K562 (cell line): ENCODE data around the gene EIPR1. TPM values are rescaled to one million over a fixed set of nuclear protein-coding genes. Genes with fewer than 3 reads are reported as not detected.

Source experiments
- ATAC-seq: fragments of 200-7000 bp; cut with Tn5 transposase; 3 replicates; pipeline ENCODE4 v1.9.1; 2020; ENCODE audit warnings: moderate library complexity
- BruUV-seq: library from RNA; stranded (reverse); fragments of 400-500 nt; replicated peaks from 2 replicates; lab custom pipeline; 2021; lab: Mats Ljungman, UMichigan
- CTCF ChIA-PET: fragments of 300-600 bp; formaldehyde crosslinking; extraction: SDS; loops from one replicate; lab custom pipeline; 2021; ENCODE audit warnings: low intra/inter-chr PET ratio; lab: Yijun Ruan, JAX
- POLR2A ChIA-PET: fragments of 300-600, 350-650 bp; sonication (Branson Sonifier 250); formaldehyde crosslinking; extraction: SDS; loops from one replicate; lab custom pipeline; 2021; ENCODE audit warnings: antibody characterized with exemption, inconsistent platforms; lab: Yijun Ruan, JAX
- DNase-seq, 4 experiments: peaks; one replicate each; pipeline versions ENCODE4 v3.0.0 to v3.0.0-alpha.2; 2011 to 2018; ENCODE audit warnings: low spot score in 3 of 4, mixed read lengths in 3 of 4; ENCODE audit errors: extremely low read depth in 1 of 4
- FAIRE-seq: peaks from 2 replicates; lab custom pipeline; 2011; peaks lifted over from hg19 to GRCh38; lab: Jason Lieb, UNC
- H2AFZ ChIP-seq: 2 replicates; pipeline ENCODE4 v1.6.0; 2011; ENCODE audit warnings: low read depth, low read length, control low read depth, inconsistent platforms
- H3K27ac ChIP-seq: fragments of 200-600 bp; 3 replicates; pipeline ENCODE4 v1.8.0; 2011; ENCODE audit warnings: low read depth, mild to moderate bottlenecking, control low read depth, inconsistent platforms, low read length, moderate library complexity, mixed read lengths; ENCODE audit errors: extremely low read depth
- H3K27me3 ChIP-seq, 2 experiments: fragments of 300-600 bp in 1 of 2; 2 replicates in 1 of 2; 3 replicates in 1 of 2; pipeline versions ENCODE4 v1.6.0 to v1.8.0; 2011; ENCODE audit warnings: inconsistent platforms in 2 of 2, low read length in 2 of 2, mild to moderate bottlenecking in 1 of 2, mixed read lengths in 1 of 2, moderate library complexity in 1 of 2; ENCODE audit not compliant: control insufficient read depth in 2 of 2, insufficient read depth in 2 of 2
- H3K36me3 ChIP-seq: fragments of 300-600 bp; 3 replicates; pipeline ENCODE4 v1.8.0; 2011; ENCODE audit warnings: mild to moderate bottlenecking, low read length, inconsistent platforms; ENCODE audit not compliant: control insufficient read depth, insufficient read depth
- H3K4me1 ChIP-seq, 2 experiments: fragments of 200-600 bp in 1 of 2; replicated peaks in 1 of 2; 2 replicates in 1 of 2; 3 replicates in 1 of 2; pipeline versions ENCODE4 v1.5.1 to v1.8.0; 2011; ENCODE audit warnings: inconsistent platforms in 2 of 2, low read length in 2 of 2, mild to moderate bottlenecking in 1 of 2, mixed read lengths in 1 of 2, moderate library complexity in 1 of 2; ENCODE audit not compliant: control insufficient read depth in 2 of 2, insufficient read depth in 2 of 2
- H3K4me2 ChIP-seq: 2 replicates; pipeline ENCODE4 v1.6.1; 2011; ENCODE audit warnings: low read length, control low read depth, inconsistent platforms, mixed read lengths; ENCODE audit not compliant: insufficient read depth
- H3K4me3 ChIP-seq: fragments of 200-600 bp; sonication (generic), shearing (Covaris generic); 2 replicates; pipeline ENCODE4 v1.5.1; 2016; ENCODE audit warnings: control low read depth, inconsistent platforms
- H3K79me2 ChIP-seq: fragments of 200-600 bp; 3 replicates; pipeline ENCODE4 v1.8.0; 2011; ENCODE audit warnings: low read length, inconsistent platforms; ENCODE audit not compliant: control insufficient read depth, insufficient read depth
- H3K9ac ChIP-seq, 2 experiments: 2 replicates each; pipeline versions ENCODE4 v1.6.0 to v1.6.1; 2011; ENCODE audit warnings: low read depth in 2 of 2, low read length in 2 of 2, control low read depth in 1 of 2, inconsistent platforms in 1 of 2, mild to moderate bottlenecking in 1 of 2, mixed read lengths in 1 of 2; ENCODE audit not compliant: insufficient read depth in 1 of 2
- H3K9me1 ChIP-seq: one replicate; pipeline ENCODE4 v1.6.0; 2011; ENCODE audit warnings: inconsistent platforms, mild to moderate bottlenecking, low read length, moderate library complexity; ENCODE audit not compliant: control insufficient read depth, insufficient read depth
- H3K9me3 ChIP-seq: replicated peaks from 2 replicates; pipeline ENCODE4 v1.5.1; 2011; ENCODE audit warnings: low read depth, low read length, inconsistent platforms; ENCODE audit not compliant: control insufficient read depth, insufficient read depth
- H4K20me1 ChIP-seq: replicated peaks from 2 replicates; pipeline ENCODE4 v1.6.1; 2011; ENCODE audit warnings: low read length, inconsistent platforms, mixed read lengths; ENCODE audit not compliant: control insufficient read depth, insufficient read depth
- CBX2 ChIP-seq: fragments of 200-600 bp; sonication (generic); IDR thresholded peaks from one replicate; pipeline ENCODE4 v1.6.1; 2012; ENCODE audit warnings: mild to moderate bottlenecking, low read length, inconsistent platforms; ENCODE audit not compliant: insufficient read depth, poor library complexity, severe bottlenecking
- CTBP1 ChIP-seq: fragments of 450-650 bp; IDR thresholded peaks from 2 replicates; pipeline ENCODE4 v1.6.1; 2016; ENCODE audit warnings: borderline replicate concordance
- DACH1 ChIP-seq: fragments of 450-650 bp; IDR thresholded peaks from 2 replicates; pipeline ENCODE4 v1.6.1; 2018; ENCODE audit not compliant: partially characterized antibody
- DPF2 ChIP-seq: fragments of 450-650 bp; IDR thresholded peaks from 2 replicates; pipeline ENCODE4 v1.6.1; 2016
- FOXO4 ChIP-seq: fragments of 450-650 bp; formaldehyde crosslinking; IDR thresholded peaks from 2 replicates; pipeline ENCODE4 v1.4.0; 2020; ENCODE audit warnings: mild to moderate bottlenecking, moderate library complexity
- KAT7 ChIP-seq: sonication (generic); formaldehyde crosslinking; IDR thresholded peaks from 2 replicates; pipeline ENCODE4 v1.8.0; 2022; ENCODE audit warnings: missing genetic modification reagents, mild to moderate bottlenecking, borderline replicate concordance
- NEUROD1 ChIP-seq: fragments of 150-350 bp; IDR thresholded peaks from 2 replicates; pipeline ENCODE4 v1.6.1; 2014; ENCODE audit warnings: borderline replicate concordance, low read length, low read depth; ENCODE audit not compliant: partially characterized antibody
- RHOXF2B ChIP-seq: fragments of 250-450 bp; sonication (Bioruptor Pico); conservative IDR thresholded peaks from 2 replicates; pipeline ENCODE4 v1.5.1; 2021
- SUPT5H ChIP-seq: fragments of 450-650 bp; IDR thresholded peaks from 2 replicates; pipeline ENCODE4 v1.6.1; 2016
- ZNF174 ChIP-seq: fragments of 250-450 bp; sonication (Bioruptor Pico); IDR thresholded peaks from 2 replicates; pipeline ENCODE4 v1.4.0; 2020; ENCODE audit warnings: mild to moderate bottlenecking
- ZNF263 ChIP-seq: sonication (generic); formaldehyde crosslinking; IDR thresholded peaks from 2 replicates; pipeline ENCODE4 v1.8.0; 2022; ENCODE audit warnings: mild to moderate bottlenecking, missing genetic modification reagents, borderline replicate concordance
- ZNF707 ChIP-seq: fragments of 250-450 bp; sonication (Bioruptor Pico); conservative IDR thresholded peaks from 2 replicates; pipeline ENCODE4 v1.8.0; 2022; ENCODE audit warnings: inconsistent platforms, mild to moderate bottlenecking, moderate library complexity
- ZNF764 ChIP-seq: fragments of 250-450 bp; sonication (Bioruptor Pico); IDR thresholded peaks from 2 replicates; pipeline ENCODE4 v1.4.0; 2020; ENCODE audit warnings: low read depth, mild to moderate bottlenecking, moderate library complexity
- ZNF766 ChIP-seq: fragments of 200-800 bp; sonication (Bioruptor generic); conservative IDR thresholded peaks from 2 replicates; pipeline ENCODE4 v1.6.1; 2016; ENCODE audit warnings: missing genetic modification characterization, missing compliant biosample characterization
- WGBS: fragments of 100-300 bp; shearing (Covaris generic); methylation state at CpG from one replicate; pipeline ENCODE4 v1.1.6; 2016; ENCODE audit warnings: low coverage, mixed read lengths; ENCODE audit not compliant: insufficient coverage; ENCODE audit errors: missing lambda C conversion rate; 5-methylcytosine and 5-hydroxymethylcytosine counted together
- in situ Hi-C: fragments of 300-500 bp; cut with MboI; formaldehyde crosslinking; loops from 4 replicates; pipeline ENCODE4 v1.15.0; 2018; ENCODE audit warnings: inconsistent platforms, mixed read lengths
- intact Hi-C: fragments of 100-400 bp; cut with micrococcal nuclease; formaldehyde crosslinking; loops from 2 replicates; pipeline ENCODE4 v1.14.2; 2022
- polyA plus RNA-seq, 8 experiments: library from polyadenylated mRNA; depleted of rRNA in 4 of 8; stranded (reverse) in 5 of 8; unstranded in 3 of 8; fragments of >200 nt; fragmentation: Nextera tagmentation in 2 of 8; fragmentation: Illumina TruSeq in 1 of 8; extraction: Ambion mirVana in 2 of 8; extraction: Trizol in 1 of 8; gene quantifications; 2 replicates each; pipeline versions ENCODE4 v1.2.1 to v1.2.3, GENCODE V29; 2011 to 2014; ENCODE audit warnings: inconsistent platforms in 1 of 8, missing spikeins in 1 of 8
- total RNA-seq, 7 experiments: library from RNA; depleted of rRNA in 6 of 7; stranded (reverse); fragments of >200 nt in 6 of 7; fragmentation: Illumina TruSeq in 2 of 7; extraction: Trizol in 2 of 7; gene quantifications; 2 replicates each; pipeline versions ENCODE4 v1.2.1 to v1.2.3, GENCODE V29; 2011 to 2021; ENCODE audit warnings: low replicate concordance in 1 of 7

Gene EIPR1
- total and polyA plus RNA-seq, 9 of the 15 experiments (the other 6 are each of a cell fraction or from before 2014, with no cell fraction given): 19.9 to 54.4 (median 35.9) TPM

- Histone ChIP-seq H3K9me1 (no peaks in the 10 kb centered on the region), H3K27me3 (no peaks in the 10 kb centered on the region), H3K4me1 (no peaks in the 10 kb centered on the region; a peak in 1 of 5 replicates), H3K4me2 (no peak overlapping the region), H3K27ac (no peak overlapping the region), H3K4me3 (no peak overlapping the region), H4K20me1 (no peaks in the 10 kb centered on the region; the same call in 1 of the 2 replicates), H3K9me3 (no peaks in the 10 kb centered on the region), H3K79me2 (no peaks in the 10 kb centered on the region), H2AFZ (no peak overlapping the region), H3K9ac (no peak overlapping the region), H3K36me3 (0 out of 3 replicates have a peak, but pooled peaks cover under 1% of the 10 kb centered on the region)
- 82% methylated on average over 4 of the region's 4 CpGs for WGBS
- intact Hi-C loops (no loop called here), in situ Hi-C loops (no loop called here)
- no peak for DNase-seq
- ChIA-PET CTCF (no interaction called here), POLR2A (interaction anchor here (0.6 kb wide), 1 partner anchor 145 kb away, joined by 4 read pairs; no protein-coding TSS in a partner anchor)
- ATAC-seq: no peak
- FAIRE-seq: no peak
- no TSS peak for BruUV-seq
- TF ChIP-seq ZNF766 (CRISPR knock-in tag): peak; percentile 97
- no peak for TF ChIP-seq DACH1
Observed at GRCh38 chr2:3248754-3249475, 128.7 kb downstream of the EIPR1 start.

- CTCF ChIA-PET: no interaction called here
- POLR2A ChIA-PET: no interaction called here
- FAIRE-seq: peak; percentile 26
Observed at GRCh38 chr2:3246928-3247714, 130.5 kb downstream of the EIPR1 start.

More at GRCh38 chr2:3246928-3247714, 130.5 kb downstream of the EIPR1 start:
- WGBS: 18% methylated on average over 13 of the region's 13 CpGs
- Histone ChIP-seq H3K36me3 (0 out of 3 replicates have a peak, but pooled peaks cover 3% of the 10 kb centered on the region), H3K79me2 (no peaks in the 10 kb centered on the region), H2AFZ (no peak overlapping the region), H3K27ac (no peak overlapping the region), H3K4me2 (no peak overlapping the region), H3K4me1 (no peaks in the 10 kb centered on the region; a peak in 1 of 5 replicates), H4K20me1 (no peaks in the 10 kb centered on the region; the same call in 1 of the 2 replicates), H3K27me3 (no peaks in the 10 kb centered on the region), H3K9ac (no peak overlapping the region), H3K4me3 (no peak overlapping the region), H3K9me1 (no peaks in the 10 kb centered on the region), H3K9me3 (no peaks in the 10 kb centered on the region)
- TF ChIP-seq NEUROD1: no peak
- no peak for TF ChIP-seq RHOXF2B (CRISPR knock-in tag)
- no peak for TF ChIP-seq CTBP1
- TF ChIP-seq SUPT5H: no peak
- no peak for TF ChIP-seq CBX2
- TF ChIP-seq ZNF263 (CRISPR knock-in tag): no peak
- TF ChIP-seq ZNF707 (CRISPR knock-in tag): no peak
- TF ChIP-seq ZNF764 (CRISPR knock-in tag): no peak
- TF ChIP-seq DPF2: no peak
- no peak for TF ChIP-seq KAT7 (CRISPR knock-in tag)
- no peak for TF ChIP-seq ZNF174 (CRISPR knock-in tag)
- no peak for TF ChIP-seq FOXO4
- in situ Hi-C loops: no loop called here
- no peak for DNase-seq
- no peak for ATAC-seq
- intact Hi-C loops: no loop called here
- BruUV-seq: no TSS peak
